Measurements from ENCODE around the gene SRRM2.

SRRM2 gene

GRCh38 chr16:2761886-2762583 is 9.6 kb downstream of the SRRM2 start:
- Histone ChIP-seq H3K36me3 (ENCODE audit: control insufficient read depth in 2 of 2, insufficient read depth in 2 of 2, low read length in 2 of 2) (peaks cover 95 to 100% of the 10 kb centered on the region in 2 donors), H3K27ac (ENCODE audit: low read depth in 2 of 2, low read length in 2 of 2) (no peak overlapping the region), H3K27me3 (ENCODE audit: control insufficient read depth in 2 of 2, insufficient read depth in 2 of 2, low read length in 2 of 2) (no peaks in the 10 kb centered on the region), H3K4me3 (ENCODE audit: low read length in 2 of 2) (no peak overlapping the region), H3K9ac (ENCODE audit: low read depth in 1 of 2, low read length in 2 of 2) (no peak overlapping the region), H3K9me3 (ENCODE audit: control insufficient read depth in 2 of 2, low read length in 2 of 2) (no peaks in the 10 kb centered on the region), H3K4me1 (ENCODE audit: control insufficient read depth in 2 of 2, insufficient read depth in 2 of 2, low read length in 2 of 2) (peaks cover 0 to 7% of the 10 kb centered on the region in 2 donors)

GRCh38 chr16:2762711-2763110 is 10.3 kb downstream of the SRRM2 start:
- H3K9me3 ChIP-seq (ENCODE audit: control insufficient read depth in 2 of 2, low read length in 2 of 2), result no peaks in the 10 kb centered on the region
- H3K27me3 ChIP-seq (ENCODE audit: control insufficient read depth in 2 of 2, insufficient read depth in 2 of 2, low read length in 2 of 2), result no peaks in the 10 kb centered on the region
- H3K27ac ChIP-seq (ENCODE audit: low read depth in 2 of 2, low read length in 2 of 2), result no peak overlapping the region
- peaks cover 96 to 100% of the 10 kb centered on the region in 2 donors for H3K36me3 ChIP-seq (ENCODE audit: control insufficient read depth in 2 of 2, insufficient read depth in 2 of 2, low read length in 2 of 2)
- H3K4me3 ChIP-seq (ENCODE audit: low read length in 2 of 2), result no peak overlapping the region
- no peak overlapping the region for H3K9ac ChIP-seq (ENCODE audit: low read depth in 1 of 2, low read length in 2 of 2)
- peaks cover 0 to 7% of the 10 kb centered on the region in 2 donors for H3K4me1 ChIP-seq (ENCODE audit: control insufficient read depth in 2 of 2, insufficient read depth in 2 of 2, low read length in 2 of 2)

GRCh38 chr16:2763173-2763572 is 10.7 kb downstream of the SRRM2 start:
- no peak overlapping the region for H3K4me3 ChIP-seq (ENCODE audit: low read length in 2 of 2)
- H3K27ac ChIP-seq (ENCODE audit: low read depth in 2 of 2, low read length in 2 of 2), result no peak overlapping the region
- H3K27me3 ChIP-seq (ENCODE audit: control insufficient read depth in 2 of 2, insufficient read depth in 2 of 2, low read length in 2 of 2), result no peaks in the 10 kb centered on the region
- peaks cover 0 to 7% of the 10 kb centered on the region in 2 donors for H3K4me1 ChIP-seq (ENCODE audit: control insufficient read depth in 2 of 2, insufficient read depth in 2 of 2, low read length in 2 of 2)
- H3K9me3 ChIP-seq (ENCODE audit: control insufficient read depth in 2 of 2, low read length in 2 of 2), result no peaks in the 10 kb centered on the region
- H3K36me3 ChIP-seq (ENCODE audit: control insufficient read depth in 2 of 2, insufficient read depth in 2 of 2, low read length in 2 of 2), result peaks cover 96 to 100% of the 10 kb centered on the region in 2 donors
- no peak overlapping the region for H3K9ac ChIP-seq (ENCODE audit: low read depth in 1 of 2, low read length in 2 of 2)

GRCh38 chr16:2764718-2765117 is 12.3 kb downstream of the SRRM2 start:
- Histone ChIP-seq H3K4me3 (ENCODE audit: low read length in 2 of 2) (no peak overlapping the region), H3K36me3 (ENCODE audit: control insufficient read depth in 2 of 2, insufficient read depth in 2 of 2, low read length in 2 of 2) (peaks cover 95 to 100% of the 10 kb centered on the region in 2 donors), H3K27ac (ENCODE audit: low read depth in 2 of 2, low read length in 2 of 2) (no peak overlapping the region), H3K4me1 (ENCODE audit: control insufficient read depth in 2 of 2, insufficient read depth in 2 of 2, low read length in 2 of 2) (peaks cover 8 to 15% of the 10 kb centered on the region in 2 donors), H3K9me3 (ENCODE audit: control insufficient read depth in 2 of 2, low read length in 2 of 2) (no peaks in the 10 kb centered on the region), H3K9ac (ENCODE audit: low read depth in 1 of 2, low read length in 2 of 2) (no peak overlapping the region), H3K27me3 (ENCODE audit: control insufficient read depth in 2 of 2, insufficient read depth in 2 of 2, low read length in 2 of 2) (no peaks in the 10 kb centered on the region)

- H3K36me3 ChIP-seq (ENCODE audit: control insufficient read depth in 2 of 2, insufficient read depth in 2 of 2, low read length in 2 of 2), result peaks cover 95 to 100% of the 10 kb centered on the region in 2 donors
Measured at GRCh38 chr16:2765462-2766404, 13.3 kb downstream of the SRRM2 start.

GRCh38 chr16:2766430-2767139 is 14.1 kb downstream of the SRRM2 start:
- H3K27ac ChIP-seq (ENCODE audit: low read depth in 2 of 2, low read length in 2 of 2), result no peak overlapping the region
- no peaks in the 10 kb centered on the region for H3K27me3 ChIP-seq (ENCODE audit: control insufficient read depth in 2 of 2, insufficient read depth in 2 of 2, low read length in 2 of 2)
- peaks cover 18 to 20% of the 10 kb centered on the region in 2 donors for H3K4me1 ChIP-seq (ENCODE audit: control insufficient read depth in 2 of 2, insufficient read depth in 2 of 2, low read length in 2 of 2)
- H3K9ac ChIP-seq (ENCODE audit: low read depth in 1 of 2, low read length in 2 of 2), result no peak overlapping the region
- peaks cover 92 to 100% of the 10 kb centered on the region in 2 donors for H3K36me3 ChIP-seq (ENCODE audit: control insufficient read depth in 2 of 2, insufficient read depth in 2 of 2, low read length in 2 of 2)
- no peaks in the 10 kb centered on the region for H3K9me3 ChIP-seq (ENCODE audit: control insufficient read depth in 2 of 2, low read length in 2 of 2)
- H3K4me3 ChIP-seq (ENCODE audit: low read length in 2 of 2), result no peak overlapping the region

More at GRCh38 chr16:2765462-2766404, 13.3 kb downstream of the SRRM2 start:
- Histone ChIP-seq H3K9me3 (ENCODE audit: control insufficient read depth in 2 of 2, low read length in 2 of 2) (no peaks in the 10 kb centered on the region), H3K27ac (ENCODE audit: low read depth in 2 of 2, low read length in 2 of 2) (no peak overlapping the region), H3K4me3 (ENCODE audit: low read length in 2 of 2) (no peak overlapping the region), H3K4me1 (ENCODE audit: control insufficient read depth in 2 of 2, insufficient read depth in 2 of 2, low read length in 2 of 2) (peaks cover 17 to 18% of the 10 kb centered on the region in 2 donors), H3K9ac (ENCODE audit: low read depth in 1 of 2, low read length in 2 of 2) (no peak overlapping the region), H3K27me3 (ENCODE audit: control insufficient read depth in 2 of 2, insufficient read depth in 2 of 2, low read length in 2 of 2) (no peaks in the 10 kb centered on the region)

GRCh38 chr16:2767140-2767731 is 14.8 kb downstream of the SRRM2 start:
- H3K4me3 ChIP-seq (ENCODE audit: low read length in 2 of 2), result no peak overlapping the region
- peaks cover 92 to 98% of the 10 kb centered on the region in 2 donors for H3K36me3 ChIP-seq (ENCODE audit: control insufficient read depth in 2 of 2, insufficient read depth in 2 of 2, low read length in 2 of 2)
- H3K4me1 ChIP-seq (ENCODE audit: control insufficient read depth in 2 of 2, insufficient read depth in 2 of 2, low read length in 2 of 2), result peaks cover 18 to 20% of the 10 kb centered on the region in 2 donors
- no peak overlapping the region for H3K9ac ChIP-seq (ENCODE audit: low read depth in 1 of 2, low read length in 2 of 2)
- no peak overlapping the region for H3K27ac ChIP-seq (ENCODE audit: low read depth in 2 of 2, low read length in 2 of 2)
- H3K27me3 ChIP-seq (ENCODE audit: control insufficient read depth in 2 of 2, insufficient read depth in 2 of 2, low read length in 2 of 2), result no peaks in the 10 kb centered on the region
- no peaks in the 10 kb centered on the region for H3K9me3 ChIP-seq (ENCODE audit: control insufficient read depth in 2 of 2, low read length in 2 of 2)

GRCh38 chr16:2767891-2768290 is 15.5 kb downstream of the SRRM2 start:
- no peaks in the 10 kb centered on the region for H3K27me3 ChIP-seq (ENCODE audit: control insufficient read depth in 2 of 2, insufficient read depth in 2 of 2, low read length in 2 of 2)
- H3K9ac ChIP-seq (ENCODE audit: low read depth in 1 of 2, low read length in 2 of 2), result no peak overlapping the region
- peak overlapping the region in 1 of 2 donors; percentile 96 for H3K27ac ChIP-seq (ENCODE audit: low read depth in 2 of 2, low read length in 2 of 2)
- peaks cover 90 to 96% of the 10 kb centered on the region in 2 donors for H3K36me3 ChIP-seq (ENCODE audit: control insufficient read depth in 2 of 2, insufficient read depth in 2 of 2, low read length in 2 of 2)
- no peak overlapping the region for H3K4me3 ChIP-seq (ENCODE audit: low read length in 2 of 2)
- no peaks in the 10 kb centered on the region for H3K9me3 ChIP-seq (ENCODE audit: control insufficient read depth in 2 of 2, low read length in 2 of 2)
- H3K4me1 ChIP-seq (ENCODE audit: control insufficient read depth in 2 of 2, insufficient read depth in 2 of 2, low read length in 2 of 2), result peaks cover 18 to 20% of the 10 kb centered on the region in 2 donors

- Histone ChIP-seq H3K27ac (ENCODE audit: low read depth in 2 of 2, low read length in 2 of 2) (peak overlapping the region; percentile 94 to 96), H3K36me3 (ENCODE audit: control insufficient read depth in 2 of 2, insufficient read depth in 2 of 2, low read length in 2 of 2) (peaks cover 88 to 95% of the 10 kb centered on the region in 2 donors), H3K9me3 (ENCODE audit: control insufficient read depth in 2 of 2, low read length in 2 of 2) (no peaks in the 10 kb centered on the region), H3K27me3 (ENCODE audit: control insufficient read depth in 2 of 2, insufficient read depth in 2 of 2, low read length in 2 of 2) (no peaks in the 10 kb centered on the region), H3K4me3 (ENCODE audit: low read length in 2 of 2) (no peak overlapping the region), H3K9ac (ENCODE audit: low read depth in 1 of 2, low read length in 2 of 2) (no peak overlapping the region), H3K4me1 (ENCODE audit: control insufficient read depth in 2 of 2, insufficient read depth in 2 of 2, low read length in 2 of 2) (peaks cover 18 to 20% of the 10 kb centered on the region in 2 donors)
Measured at GRCh38 chr16:2768403-2769089, 16.1 kb downstream of the SRRM2 start.

Measured in mucosa of rectum (tissue), 2 donors.